Renal cortical epithelial cell (primary cell): ENCODE measurements around the gene PGR. TPM values are rescaled to one million over a fixed set of nuclear protein-coding genes. Genes with fewer than 3 reads are reported as not detected.
A peak's percentile ranks its signal among the peaks of the same experiment; 100 is the strongest.

Experiments used
- DNase-seq: peaks from one replicate; pipeline ENCODE4 v3.0.0-alpha.2; 2011; ENCODE audit warnings: low read depth
- total RNA-seq: library from RNA; depleted of rRNA; stranded (reverse); fragments of >200 nt; gene quantifications from 2 replicates; pipeline ENCODE4 v1.2.3, GENCODE V29; 2014

PGR gene
- total RNA-seq, 1 donor from 2014 or later = 0.05 TPM

- DNase-seq = no peak
Observed at GRCh38 chr11:101010899-101011298, 118.7 kb downstream of the PGR start.

GRCh38 chr11:101009690-101010055 lies 119.9 kb downstream of the PGR start:
- DNase-seq = no peak

GRCh38 chr11:101008961-101009689 lies 120.5 kb downstream of the PGR start:
- no peak for DNase-seq

GRCh38 chr11:101003468-101003867 lies 126.1 kb downstream of the PGR start:
- no peak for DNase-seq

GRCh38 chr11:100999756-101000155 lies 129.9 kb downstream of the PGR start:
- DNase-seq = no peak

GRCh38 chr11:100994966-100995365 lies 134.6 kb downstream of the PGR start:
- DNase-seq = no peak

- peak; percentile 36 for DNase-seq
Observed at GRCh38 chr11:100991541-100991940, 138.1 kb downstream of the PGR start.

GRCh38 chr11:100990931-100991330 lies 138.7 kb downstream of the PGR start:
- no peak for DNase-seq

- DNase-seq = no peak
Observed at GRCh38 chr11:100984668-100985067, 144.9 kb downstream of the PGR start.

- DNase-seq = peak; percentile 59
Observed at GRCh38 chr11:100981196-100981824, 148.3 kb downstream of the PGR start.

- DNase-seq = peak; percentile 45
Observed at GRCh38 chr11:100980156-100980555, 149.5 kb downstream of the PGR start.
